HCT116 (cell line): ENCODE data around the gene HPS3.

Experiments
- EZH2 ChIP-seq: fragments of 200-600 bp; sonication (generic); IDR thresholded peaks from 2 replicates; pipeline ENCODE4 v1.6.1; 2017; ENCODE audit warnings: antibody characterized with exemption, mixed run types
- POLR2A ChIP-seq: IDR thresholded peaks from 2 replicates; pipeline ENCODE4 v1.7.0; 2011; ENCODE audit warnings: borderline replicate concordance; ENCODE audit not compliant: insufficient read depth, insufficient read length; ENCODE audit errors: extremely low read depth

DNA sequence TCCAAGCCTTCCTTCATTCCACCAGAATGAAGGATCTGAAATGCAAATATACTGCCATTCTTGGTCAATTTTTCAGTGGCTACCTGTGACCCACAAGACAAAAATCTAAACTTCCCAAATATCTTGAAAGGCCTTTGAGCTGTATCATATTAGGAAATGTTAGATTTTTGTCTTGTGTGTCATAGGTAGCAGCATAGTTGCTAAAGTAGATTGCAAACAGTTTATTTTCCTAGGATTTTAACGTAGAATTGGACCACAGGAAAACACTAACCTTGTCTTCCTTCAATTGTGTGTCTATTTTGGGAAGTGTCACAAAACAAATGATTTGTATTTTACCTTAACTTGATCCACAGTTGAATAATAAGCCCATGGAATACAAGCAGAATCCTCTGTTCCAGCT, 49.8 kb downstream of the HPS3 start:
- TF ChIP-seq POLR2A (no peak), EZH2 (no peak)
